Osteoblast (primary cell): ENCODE measurements around the gene A4GALT. TPM values are rescaled to one million over a fixed set of nuclear protein-coding genes. Genes with fewer than 3 reads are reported as not detected.

ENCODE experiments used
- DNase-seq: peaks from one replicate; pipeline ENCODE4 v3.0.0; 2011; ENCODE audit warnings: low spot score, mixed read lengths; ENCODE audit not compliant: insufficient read length; ENCODE audit errors: missing footprints
- H2AFZ ChIP-seq: 2 replicates; pipeline ENCODE4 v1.6.0; 2011; ENCODE audit warnings: mild to moderate bottlenecking, low read length
- H3K27ac ChIP-seq: 2 replicates; pipeline ENCODE4 v1.5.1; 2011; ENCODE audit warnings: mild to moderate bottlenecking, low read depth, low read length, moderate library complexity
- H3K27me3 ChIP-seq: 2 replicates; pipeline ENCODE4 v1.6.0; 2012; ENCODE audit warnings: mild to moderate bottlenecking, control low read depth, inconsistent platforms, low read length, moderate library complexity; ENCODE audit not compliant: insufficient read depth
- H3K36me3 ChIP-seq: 2 replicates; pipeline ENCODE4 v1.5.1; 2011; ENCODE audit warnings: mild to moderate bottlenecking, low read length, control low read depth, moderate library complexity; ENCODE audit not compliant: insufficient read depth
- H3K4me1 ChIP-seq: 2 replicates; pipeline ENCODE4 v1.5.1; 2011; ENCODE audit warnings: mild to moderate bottlenecking, low read length, control low read depth, moderate library complexity; ENCODE audit not compliant: insufficient read depth
- H3K4me2 ChIP-seq: 2 replicates; pipeline ENCODE4 v1.6.0; 2011; ENCODE audit warnings: mild to moderate bottlenecking, low read length; ENCODE audit not compliant: insufficient read depth
- H3K4me3 ChIP-seq: fragments of 200-600 bp; sonication (generic); 3 replicates; pipeline ENCODE4 v1.5.1; 2012; ENCODE audit warnings: mild to moderate bottlenecking, low read length, inconsistent platforms; ENCODE audit not compliant: insufficient read depth
- H3K79me2 ChIP-seq: 2 replicates; pipeline ENCODE4 v1.6.0; 2012; ENCODE audit warnings: mild to moderate bottlenecking, low read length, control low read depth, inconsistent platforms; ENCODE audit not compliant: insufficient read depth
- H3K9me3 ChIP-seq: 2 replicates; pipeline ENCODE4 v1.5.1; 2011; ENCODE audit warnings: low read depth, low read length, control low read depth
- H4K20me1 ChIP-seq: 2 replicates; pipeline ENCODE4 v1.6.0; 2012; ENCODE audit warnings: mild to moderate bottlenecking, low read length, control low read depth; ENCODE audit not compliant: insufficient read depth
- CTCF ChIP-seq: IDR thresholded peaks from 2 replicates; pipeline ENCODE4 v1.5.1; 2011; ENCODE audit warnings: mild to moderate bottlenecking, low read depth, low read length, moderate library complexity; ENCODE audit errors: extremely low read depth
- small RNA-seq: library from RNA; depleted of rRNA; stranded (forward); fragments of <200 nt; gene quantifications from one replicate; pipeline ENCODE3, GENCODE V24; 2012
- total RNA-seq: library from RNA; depleted of rRNA; stranded (reverse); fragments of >200 nt; gene quantifications from 2 replicates; pipeline ENCODE4 v1.2.3, GENCODE V29; 2012

A4GALT gene
- total RNA-seq, 1 donor, result 19.9 TPM

GRCh38 chr22:42644422-42645340 lies 76.0 kb downstream of the A4GALT start:
- Histone ChIP-seq H3K27ac (peak overlapping the region; percentile 63), H3K36me3 (no peaks in the 10 kb centered on the region), H3K9me3 (no peaks in the 10 kb centered on the region), H3K79me2 (peaks cover 95% of the 10 kb centered on the region), H2AFZ (no peak overlapping the region), H3K4me2 (peak overlapping the region; percentile 66), H3K4me3 (peak overlapping the region; percentile 38), H3K27me3 (no peaks in the 10 kb centered on the region), H3K4me1 (peaks cover 42% of the 10 kb centered on the region), H4K20me1 (peaks cover 56% of the 10 kb centered on the region)
- DNase-seq, result peak; percentile 93
- TF ChIP-seq CTCF, result no peak

- no peak overlapping the region for H3K4me3 ChIP-seq
Observed at GRCh38 chr22:42643634-42644421, 76.8 kb downstream of the A4GALT start.

GRCh38 chr22:42642806-42643633 lies 77.7 kb downstream of the A4GALT start:
- no peaks in the 10 kb centered on the region for H3K36me3 ChIP-seq
- no peak overlapping the region for H2AFZ ChIP-seq
- H3K79me2 ChIP-seq, result peaks cover 95% of the 10 kb centered on the region
- no peak overlapping the region for H3K27ac ChIP-seq
- H3K4me2 ChIP-seq, result no peak overlapping the region
- peaks cover 37% of the 10 kb centered on the region for H3K4me1 ChIP-seq
- TF ChIP-seq CTCF, result no peak
- no peaks in the 10 kb centered on the region for H3K9me3 ChIP-seq
- H3K4me3 ChIP-seq, result no peak overlapping the region
- H4K20me1 ChIP-seq, result peaks cover 53% of the 10 kb centered on the region
- peak; percentile 19 for DNase-seq
- H3K27me3 ChIP-seq, result no peaks in the 10 kb centered on the region

More at GRCh38 chr22:42643634-42644421, 76.8 kb downstream of the A4GALT start:
- Histone ChIP-seq H3K36me3 (no peaks in the 10 kb centered on the region), H3K79me2 (peaks cover 98% of the 10 kb centered on the region), H3K4me1 (peaks cover 41% of the 10 kb centered on the region), H3K27ac (peak overlapping the region; percentile 63), H4K20me1 (peaks cover 58% of the 10 kb centered on the region), H3K4me2 (peak overlapping the region; percentile 66), H3K9me3 (no peaks in the 10 kb centered on the region), H3K27me3 (no peaks in the 10 kb centered on the region), H2AFZ (no peak overlapping the region)
- TF ChIP-seq CTCF, result no peak
- peak; percentile 56 for DNase-seq

Small RNA genes within 50 kb of the gene (small RNA-seq; reads per million reads assigned to genes)
- gene RF00019, result not detected

Other genes starting within 250 kb of the A4GALT start
- gene RRP7A, start 201.1 kb downstream of the A4GALT start, total RNA-seq, result 21.5 and 29.0 TPM in 2 replicates
- gene SERHL2, start 166.9 kb downstream of the A4GALT start, total RNA-seq, result 2.9 TPM in 2 replicates
- gene POLDIP3, start 106.0 kb downstream of the A4GALT start, total RNA-seq, result 21.2 and 22.4 TPM in 2 replicates
- gene ATP5MGL, start 80.3 kb downstream of the A4GALT start, total RNA-seq, result 0.72 and 1.2 TPM in 2 replicates
- 84.3 and 86.9 TPM in 2 replicates for gene CYB5R3, start 71.5 kb downstream of the A4GALT start, total RNA-seq
- 90.5 and 91.6 TPM in 2 replicates for gene ARFGAP3, start 136.4 kb upstream of the A4GALT start, total RNA-seq